ENCODE measurements around the gene BRK1.
A peak's percentile ranks its signal among the peaks of the same experiment; 100 is the strongest.

BRK1 gene

GRCh38 chr3:10137178-10137577 is 21.7 kb downstream of the BRK1 start:
- ChIA-PET POLR2A (no interaction called here), CTCF (no interaction called here)
- no peak overlapping the region for H3K4me3 ChIP-seq (ENCODE audit: low read depth, low read length)
- TF ChIP-seq CTCF (IDR thresholded peaks at IDR 0.05; ENCODE audit: insufficient read depth, low read length, missing control alignments), result no peak
- no peak for DNase-seq (ENCODE audit: low read depth, low spot score)

- DNase-seq (ENCODE audit: low read depth, low spot score), result no peak
- peak overlapping the region; percentile 86 for H3K4me3 ChIP-seq (ENCODE audit: low read depth, low read length)
- ChIA-PET CTCF (no interaction called here), POLR2A (interaction anchor here (0.6 to 1.0 kb wide), 3 partner anchors 8 to 565 kb away, joined by 3 to 4 read pairs (median 3); no protein-coding TSS in a partner anchor)
- TF ChIP-seq CTCF (IDR thresholded peaks at IDR 0.05; ENCODE audit: insufficient read depth, low read length, missing control alignments), result no peak
Observed at GRCh38 chr3:10140996-10141546, 25.6 kb downstream of the BRK1 start.

- peak overlapping the region; percentile 86 for H3K4me3 ChIP-seq (ENCODE audit: low read depth, low read length)
- DNase-seq (ENCODE audit: low read depth, low spot score), result no peak
- TF ChIP-seq CTCF (IDR thresholded peaks at IDR 0.05; ENCODE audit: insufficient read depth, low read length, missing control alignments), result no peak
- ChIA-PET POLR2A (no interaction called here), CTCF (interaction anchor here (0.6 to 1.0 kb wide), 3 partner anchors 16 to 746 kb away, joined by 3 read pairs; no protein-coding TSS in a partner anchor)
Observed at GRCh38 chr3:10142707-10143560, 27.5 kb downstream of the BRK1 start.

GRCh38 chr3:10145685-10146084 is 30.2 kb downstream of the BRK1 start:
- no peak for DNase-seq (ENCODE audit: low read depth, low spot score)
- CTCF ChIA-PET, result interaction anchor here (1.4 kb wide), 1 partner anchor 19 kb away, joined by 3 read pairs; the partner anchor contains the start of gene IRAK2
- TF ChIP-seq CTCF (IDR thresholded peaks at IDR 0.05; ENCODE audit: insufficient read depth, low read length, missing control alignments), result no peak
- H3K4me3 ChIP-seq (ENCODE audit: low read depth, low read length), result no peak overlapping the region
- POLR2A ChIA-PET, result interaction anchor here (0.6 to 1.2 kb wide), 2 partner anchors 15 to 31 kb away, joined by 3 to 4 read pairs; no protein-coding TSS in a partner anchor

- H3K4me3 ChIP-seq (ENCODE audit: low read depth, low read length), result no peak overlapping the region
- no peak for TF ChIP-seq CTCF (IDR thresholded peaks at IDR 0.05; ENCODE audit: insufficient read depth, low read length, missing control alignments)
- no peak for DNase-seq (ENCODE audit: low read depth, low spot score)
- ChIA-PET CTCF (interaction anchor here (1.1 to 1.6 kb wide), 2 partner anchors 12 to 16 kb away, joined by 3 to 7 read pairs; partner anchors contain the start of gene IRAK2), POLR2A (no interaction called here)
Observed at GRCh38 chr3:10149226-10149625, 33.8 kb downstream of the BRK1 start.

GRCh38 chr3:10150987-10151386 is 35.5 kb downstream of the BRK1 start:
- no peak for DNase-seq (ENCODE audit: low read depth, low spot score)
- TF ChIP-seq CTCF (IDR thresholded peaks at IDR 0.05; ENCODE audit: insufficient read depth, low read length, missing control alignments), result no peak
- no peak overlapping the region for H3K4me3 ChIP-seq (ENCODE audit: low read depth, low read length)
- CTCF ChIA-PET, result interaction anchor here (1.3 to 2.2 kb wide), 2 partner anchors 10 to 97 kb away, joined by 4 to 8 read pairs; partner anchors contain the start of gene TATDN2
- POLR2A ChIA-PET, result interaction anchor here (0.6 kb wide), 1 partner anchor 69 kb away, joined by 3 read pairs; no protein-coding TSS in a partner anchor
